OCI-LY3 (cell line): ENCODE measurements around the gene DHRSX.
"Not testable (repeated sequence)": the region's sequence is repeated elsewhere in the genome, so short reads cannot be mapped to it uniquely, and the experiment has no call there.

Source experiments
- EZH2phosphoT487 ChIP-seq: fragments of 200-600 bp; shearing (Covaris generic); IDR thresholded peaks from 2 replicates; pipeline ENCODE4 v1.6.1; 2018; ENCODE audit warnings: antibody characterized with exemption, mixed run types, low read depth
- TF ChIP-seq, protein P1 (sequence below): fragments of 200-600, 300-600 bp; sonication (generic); IDR thresholded peaks from 2 replicates; pipeline ENCODE4 v1.5.1; 2014; ENCODE audit warnings: antibody characterized with exemption, low read length, low read depth

DNA sequence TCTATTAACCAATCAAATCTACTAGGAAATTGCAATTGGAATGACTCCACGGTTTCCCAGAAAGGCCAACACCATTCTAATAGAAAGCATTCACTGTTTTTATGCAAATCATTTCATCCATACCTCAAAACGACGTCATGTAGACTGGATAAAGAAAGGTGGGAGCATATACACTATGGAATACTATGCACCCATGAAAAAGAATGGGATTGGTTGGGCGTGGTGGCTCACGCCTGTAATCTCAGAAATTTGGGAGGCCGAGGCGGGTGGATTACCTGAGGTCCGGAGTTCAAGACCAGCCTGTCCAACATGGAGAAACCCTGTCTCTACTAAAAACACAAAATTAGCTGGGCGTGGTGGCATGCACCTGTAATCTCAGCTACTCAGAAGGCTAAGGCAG lies 46.2 kb downstream of the DHRSX start:
- TF ChIP-seq, protein P1, sequence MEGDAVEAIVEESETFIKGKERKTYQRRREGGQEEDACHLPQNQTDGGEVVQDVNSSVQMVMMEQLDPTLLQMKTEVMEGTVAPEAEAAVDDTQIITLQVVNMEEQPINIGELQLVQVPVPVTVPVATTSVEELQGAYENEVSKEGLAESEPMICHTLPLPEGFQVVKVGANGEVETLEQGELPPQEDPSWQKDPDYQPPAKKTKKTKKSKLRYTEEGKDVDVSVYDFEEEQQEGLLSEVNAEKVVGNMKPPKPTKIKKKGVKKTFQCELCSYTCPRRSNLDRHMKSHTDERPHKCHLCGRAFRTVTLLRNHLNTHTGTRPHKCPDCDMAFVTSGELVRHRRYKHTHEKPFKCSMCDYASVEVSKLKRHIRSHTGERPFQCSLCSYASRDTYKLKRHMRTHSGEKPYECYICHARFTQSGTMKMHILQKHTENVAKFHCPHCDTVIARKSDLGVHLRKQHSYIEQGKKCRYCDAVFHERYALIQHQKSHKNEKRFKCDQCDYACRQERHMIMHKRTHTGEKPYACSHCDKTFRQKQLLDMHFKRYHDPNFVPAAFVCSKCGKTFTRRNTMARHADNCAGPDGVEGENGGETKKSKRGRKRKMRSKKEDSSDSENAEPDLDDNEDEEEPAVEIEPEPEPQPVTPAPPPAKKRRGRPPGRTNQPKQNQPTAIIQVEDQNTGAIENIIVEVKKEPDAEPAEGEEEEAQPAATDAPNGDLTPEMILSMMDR: not testable (repeated sequence)
- not testable (repeated sequence) for TF ChIP-seq EZH2phosphoT487
